ENCODE measurements around the gene OLA1. TPM values are rescaled to one million over a fixed set of nuclear protein-coding genes. Genes with fewer than 3 reads are reported as not detected.

The OLA1 gene
- polyA plus RNA-seq, 2 of the 4 experiments (the other 2 are of a cell fraction) = 127 to 226 TPM

DNA sequence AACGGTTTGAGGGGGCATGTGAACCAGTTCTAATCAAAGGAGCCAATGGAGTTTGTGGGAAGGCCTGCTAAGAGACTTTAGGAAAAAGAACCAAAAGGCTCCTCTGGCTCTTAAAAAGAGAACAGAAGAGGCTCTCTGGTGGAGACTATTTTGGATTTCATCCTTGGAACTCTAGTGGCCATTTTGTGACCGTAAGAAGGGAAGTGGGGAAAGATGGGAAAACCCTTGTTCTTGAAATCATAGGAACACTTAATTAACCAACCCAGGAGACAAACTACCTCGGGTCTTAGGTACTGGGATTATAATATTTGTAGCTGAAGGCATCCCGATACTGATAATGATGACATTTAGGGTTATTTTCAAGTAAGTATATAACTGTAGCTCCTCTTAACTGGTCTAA lies 157.9 kb downstream of the OLA1 start:
- 86% methylated on average over 4 of the region's 4 CpGs for WGBS (ENCODE audit: missing lambda C conversion rate)
- Histone ChIP-seq H3K4me3 (no peak overlapping the region), H3K4me1 (no peaks in the 10 kb centered on the region), H3K27ac (no peak overlapping the region), H3K9me3 (no peaks in the 10 kb centered on the region), H3K4me2 (no peak overlapping the region)
- no peak for ATAC-seq
- DNase-seq (ENCODE audit: low read depth in 1 of 2, low spot score in 1 of 2) = no peak
- ChIA-PET POLR2A (no interaction called here), CTCF (interaction anchor here (1.1 kb wide), 1 partner anchor 12 kb away, joined by 3 read pairs; no protein-coding TSS in a partner anchor)
- TF ChIP-seq, protein P1, sequence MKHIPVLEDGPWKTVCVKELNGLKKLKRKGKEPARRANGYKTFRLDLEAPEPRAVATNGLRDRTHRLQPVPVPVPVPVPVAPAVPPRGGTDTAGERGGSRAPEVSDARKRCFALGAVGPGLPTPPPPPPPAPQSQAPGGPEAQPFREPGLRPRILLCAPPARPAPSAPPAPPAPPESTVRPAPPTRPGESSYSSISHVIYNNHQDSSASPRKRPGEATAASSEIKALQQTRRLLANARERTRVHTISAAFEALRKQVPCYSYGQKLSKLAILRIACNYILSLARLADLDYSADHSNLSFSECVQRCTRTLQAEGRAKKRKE (CRISPR knock-in tag; IDR thresholded peaks at IDR 0.05; ENCODE audit: low read depth) = no peak
- no peak for TF ChIP-seq CHD2 (IDR thresholded peaks at IDR 0.05; ENCODE audit: low read length, partially characterized antibody)
- no peak for TF ChIP-seq RCOR1 (IDR thresholded peaks at IDR 0.05; ENCODE audit: low read depth, low read length)
- no peak for TF ChIP-seq FOSL2 (IDR thresholded peaks at IDR 0.05)
- TF ChIP-seq FOSL2 (CRISPR knock-in tag; IDR thresholded peaks at IDR 0.05) = no peak
- TF ChIP-seq HOXB13 (CRISPR knock-in tag; IDR thresholded peaks at IDR 0.05; ENCODE audit: low read depth) = no peak
- no peak for TF ChIP-seq JUN (IDR thresholded peaks at IDR 0.05)
- no peak for TF ChIP-seq HDAC2 (IDR thresholded peaks at IDR 0.05)
- TF ChIP-seq EHF (CRISPR knock-in tag; IDR thresholded peaks at IDR 0.05) = no peak
- TF ChIP-seq HES2 (IDR thresholded peaks at IDR 0.05) = no peak
- no peak for TF ChIP-seq ESRRA (IDR thresholded peaks at IDR 0.05; ENCODE audit: borderline replicate concordance, low read length)
- TF ChIP-seq KDM5A (IDR thresholded peaks at IDR 0.05) = no peak
- TF ChIP-seq CTCF (IDR thresholded peaks at IDR 0.05) = no peak
- no peak for TF ChIP-seq ELK1 (IDR thresholded peaks at IDR 0.05; ENCODE audit: low read depth, low read length)
- TF ChIP-seq RAD21 (conservative IDR thresholded peaks at IDR 0.05 in 1 of 2, IDR thresholded peaks at IDR 0.05 in 1 of 2) = no peak
- TF ChIP-seq MAFK (IDR thresholded peaks at IDR 0.05; ENCODE audit: partially characterized antibody) = no peak
- TF ChIP-seq, protein P2, sequence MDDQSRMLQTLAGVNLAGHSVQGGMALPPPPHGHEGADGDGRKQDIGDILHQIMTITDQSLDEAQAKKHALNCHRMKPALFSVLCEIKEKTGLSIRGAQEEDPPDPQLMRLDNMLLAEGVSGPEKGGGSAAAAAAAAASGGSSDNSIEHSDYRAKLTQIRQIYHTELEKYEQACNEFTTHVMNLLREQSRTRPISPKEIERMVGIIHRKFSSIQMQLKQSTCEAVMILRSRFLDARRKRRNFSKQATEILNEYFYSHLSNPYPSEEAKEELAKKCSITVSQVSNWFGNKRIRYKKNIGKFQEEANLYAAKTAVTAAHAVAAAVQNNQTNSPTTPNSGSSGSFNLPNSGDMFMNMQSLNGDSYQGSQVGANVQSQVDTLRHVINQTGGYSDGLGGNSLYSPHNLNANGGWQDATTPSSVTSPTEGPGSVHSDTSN (IDR thresholded peaks at IDR 0.05) = no peak
- no peak for TF ChIP-seq RARB (CRISPR knock-in tag; IDR thresholded peaks at IDR 0.05)
- FAIRE-seq = no peak

GRCh38 chr2:174088706-174089460 lies 159.4 kb downstream of the OLA1 start:
- no peaks in the 10 kb centered on the region for H3K4me1 ChIP-seq
- ATAC-seq (no peak), DNase-seq (ENCODE audit: low read depth in 1 of 2, low spot score in 1 of 2) (no peak), FAIRE-seq (no peak)
- ChIA-PET POLR2A (no interaction called here), CTCF (interaction anchor here (0.6 to 1.2 kb wide), 2 partner anchors 16 to 49 kb away, joined by 3 read pairs; no protein-coding TSS in a partner anchor)
- H3K4me3 ChIP-seq = no peak overlapping the region
- TF ChIP-seq, protein P1 (CRISPR knock-in tag; IDR thresholded peaks at IDR 0.05; ENCODE audit: low read depth) = no peak
- TF ChIP-seq FOSB (CRISPR knock-in tag; IDR thresholded peaks at IDR 0.05) = no peak
- no peak for TF ChIP-seq HEYL (CRISPR knock-in tag; IDR thresholded peaks at IDR 0.05)
- TF ChIP-seq, protein P3, sequence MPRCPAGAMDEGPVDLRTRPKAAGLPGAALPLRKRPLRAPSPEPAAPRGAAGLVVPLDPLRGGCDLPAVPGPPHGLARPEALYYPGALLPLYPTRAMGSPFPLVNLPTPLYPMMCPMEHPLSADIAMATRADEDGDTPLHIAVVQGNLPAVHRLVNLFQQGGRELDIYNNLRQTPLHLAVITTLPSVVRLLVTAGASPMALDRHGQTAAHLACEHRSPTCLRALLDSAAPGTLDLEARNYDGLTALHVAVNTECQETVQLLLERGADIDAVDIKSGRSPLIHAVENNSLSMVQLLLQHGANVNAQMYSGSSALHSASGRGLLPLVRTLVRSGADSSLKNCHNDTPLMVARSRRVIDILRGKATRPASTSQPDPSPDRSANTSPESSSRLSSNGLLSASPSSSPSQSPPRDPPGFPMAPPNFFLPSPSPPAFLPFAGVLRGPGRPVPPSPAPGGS (IDR thresholded peaks at IDR 0.05) = no peak
- TF ChIP-seq HOXB13 (CRISPR knock-in tag; IDR thresholded peaks at IDR 0.05; ENCODE audit: low read depth) = no peak
- TF ChIP-seq GATA3 (IDR thresholded peaks at IDR 0.05; ENCODE audit: borderline replicate concordance) = no peak
- peak; percentile 86 for TF ChIP-seq ZC3H11A (IDR thresholded peaks at IDR 0.05)
- no peak for TF ChIP-seq POLR2A (IDR thresholded peaks at IDR 0.05; ENCODE audit: low read length)
- H3K27ac ChIP-seq = no peak overlapping the region
- 92% methylated on average over 5 of the region's 5 CpGs for WGBS (ENCODE audit: missing lambda C conversion rate)
- no peak overlapping the region for H3K4me2 ChIP-seq
- H3K9me3 ChIP-seq = no peaks in the 10 kb centered on the region

Data from A549 (cell line).